GM18868 (cell line): Measurements from ENCODE around the gene KCNMA1.

Experiments used
- ATAC-seq: cut with Tn5 transposase; IDR thresholded peaks from one replicate; pipeline ENCODE4 v1.9.1; 2021; ENCODE audit warnings: mild to moderate bottlenecking, moderate library complexity; ENCODE audit not compliant: unreplicated experiment

Gene KCNMA1

GRCh38 chr10:76944640-76945039 lies 693.0 kb downstream of the KCNMA1 start:
- no peak for ATAC-seq

- no peak for ATAC-seq
These were observed 694.8 kb downstream of the KCNMA1 start for GRCh38 chr10:76942628-76943416.

- ATAC-seq: no peak
These were observed 697.6 kb downstream of the KCNMA1 start for GRCh38 chr10:76939933-76940468.

- no peak for ATAC-seq
These were observed 700.4 kb downstream of the KCNMA1 start for GRCh38 chr10:76937181-76937600.

GRCh38 chr10:76935941-76936613 lies 701.5 kb downstream of the KCNMA1 start:
- no peak for ATAC-seq

- no peak for ATAC-seq
These were observed 709.0 kb downstream of the KCNMA1 start for GRCh38 chr10:76928565-76928964.

GRCh38 chr10:76925636-76926405 lies 711.8 kb downstream of the KCNMA1 start:
- ATAC-seq: no peak

GRCh38 chr10:76922666-76923065 lies 714.9 kb downstream of the KCNMA1 start:
- no peak for ATAC-seq

GRCh38 chr10:76921383-76922010 lies 716.1 kb downstream of the KCNMA1 start:
- ATAC-seq: no peak

GRCh38 chr10:76920581-76920980 lies 717.0 kb downstream of the KCNMA1 start:
- no peak for ATAC-seq

- no peak for ATAC-seq
These were observed 719.5 kb downstream of the KCNMA1 start for GRCh38 chr10:76918106-76918505.

GRCh38 chr10:76917071-76917470 lies 720.5 kb downstream of the KCNMA1 start:
- ATAC-seq: no peak

- ATAC-seq: no peak
These were observed 721.1 kb downstream of the KCNMA1 start for GRCh38 chr10:76916536-76916935.

GRCh38 chr10:76915316-76915715 lies 722.3 kb downstream of the KCNMA1 start:
- no peak for ATAC-seq

GRCh38 chr10:76911184-76911583 lies 726.4 kb downstream of the KCNMA1 start:
- ATAC-seq: no peak

GRCh38 chr10:76910184-76910962 lies 727.2 kb downstream of the KCNMA1 start:
- ATAC-seq: no peak

GRCh38 chr10:76906256-76906655 lies 731.4 kb downstream of the KCNMA1 start:
- ATAC-seq: no peak

- ATAC-seq: no peak
These were observed 732.4 kb downstream of the KCNMA1 start for GRCh38 chr10:76905251-76905650.

- no peak for ATAC-seq
These were observed 734.1 kb downstream of the KCNMA1 start for GRCh38 chr10:76903387-76903945.

GRCh38 chr10:76902949-76903348 lies 734.7 kb downstream of the KCNMA1 start:
- ATAC-seq: no peak
